HepG2 (cell line): ENCODE data around the gene SAMD4A.

Experiments used
- BCL6 ChIP-seq: IDR thresholded peaks from 2 replicates; pipeline ENCODE4 v1.6.1; 2016; ENCODE audit warnings: missing genetic modification reagents, missing compliant biosample characterization
- CEBPZ ChIP-seq: IDR thresholded peaks from 2 replicates; pipeline ENCODE4 v1.6.1; 2012; ENCODE audit warnings: low read length, improper control_type of control experiment
- EP300 ChIP-seq, 3 experiments: sonication (generic) in 1 of 3; formaldehyde crosslinking in 1 of 3; IDR thresholded peaks; 2 replicates each; pipeline versions ENCODE4 v1.5.1 to v1.6.1; 2011 to 2020; ENCODE audit warnings: low read depth in 2 of 3, low read length in 2 of 3, borderline replicate concordance in 1 of 3, improper control_type of control experiment in 1 of 3, mild to moderate bottlenecking in 1 of 3, missing genetic modification reagents in 1 of 3, moderate library complexity in 1 of 3
- KDM1A ChIP-seq: IDR thresholded peaks from 2 replicates; pipeline ENCODE4 v1.6.1; 2016; ENCODE audit warnings: missing compliant biosample characterization
- MAX ChIP-seq: IDR thresholded peaks from 2 replicates; pipeline ENCODE4 v1.6.1; 2012; ENCODE audit warnings: inconsistent platforms
- MXI1 ChIP-seq: IDR thresholded peaks from 3 replicates; pipeline ENCODE4 v1.6.1; 2012; ENCODE audit warnings: low read depth, low read length, inconsistent platforms, borderline replicate concordance
- PITX1 ChIP-seq: sonication (generic); formaldehyde crosslinking; IDR thresholded peaks from 2 replicates; pipeline ENCODE4 v1.5.1; 2020; ENCODE audit warnings: mild to moderate bottlenecking, missing genetic modification reagents
- ZNF207 ChIP-seq: fragments of 450-650 bp; IDR thresholded peaks from 2 replicates; pipeline ENCODE4 v1.6.1; 2016; ENCODE audit warnings: antibody characterized with exemption, borderline replicate concordance
- ZNF564 ChIP-seq: sonication (generic); formaldehyde crosslinking; IDR thresholded peaks from 2 replicates; pipeline ENCODE4 v1.8.1; 2023; ENCODE audit warnings: mild to moderate bottlenecking, missing genetic modification reagents
- TF ChIP-seq, protein P1 (sequence below): sonication (generic); formaldehyde crosslinking; IDR thresholded peaks from 2 replicates; pipeline ENCODE4 v1.4.0; 2020; ENCODE audit warnings: missing genetic modification reagents

DNA sequence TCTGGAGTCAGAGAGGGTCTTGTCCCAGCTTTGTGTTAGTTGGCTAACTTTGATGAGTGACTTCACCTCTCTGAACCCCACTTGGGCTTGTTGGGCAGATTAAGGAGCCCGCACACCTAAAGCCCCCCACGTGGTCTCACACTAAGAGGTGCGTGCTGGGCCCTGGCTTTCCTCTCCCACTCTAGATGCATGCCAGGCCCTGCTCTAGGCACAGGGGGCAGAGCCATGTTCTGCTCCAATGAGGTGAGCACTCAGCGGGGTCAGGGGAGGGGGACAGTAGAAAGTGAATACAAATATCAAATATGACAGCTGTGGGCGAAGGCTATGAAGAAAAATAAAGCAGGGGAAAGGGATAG, 216.7 kb downstream of the SAMD4A start:
- TF ChIP-seq MAX = no peak
- no peak for TF ChIP-seq BCL6
- no peak for TF ChIP-seq CEBPZ
- TF ChIP-seq, protein P1, sequence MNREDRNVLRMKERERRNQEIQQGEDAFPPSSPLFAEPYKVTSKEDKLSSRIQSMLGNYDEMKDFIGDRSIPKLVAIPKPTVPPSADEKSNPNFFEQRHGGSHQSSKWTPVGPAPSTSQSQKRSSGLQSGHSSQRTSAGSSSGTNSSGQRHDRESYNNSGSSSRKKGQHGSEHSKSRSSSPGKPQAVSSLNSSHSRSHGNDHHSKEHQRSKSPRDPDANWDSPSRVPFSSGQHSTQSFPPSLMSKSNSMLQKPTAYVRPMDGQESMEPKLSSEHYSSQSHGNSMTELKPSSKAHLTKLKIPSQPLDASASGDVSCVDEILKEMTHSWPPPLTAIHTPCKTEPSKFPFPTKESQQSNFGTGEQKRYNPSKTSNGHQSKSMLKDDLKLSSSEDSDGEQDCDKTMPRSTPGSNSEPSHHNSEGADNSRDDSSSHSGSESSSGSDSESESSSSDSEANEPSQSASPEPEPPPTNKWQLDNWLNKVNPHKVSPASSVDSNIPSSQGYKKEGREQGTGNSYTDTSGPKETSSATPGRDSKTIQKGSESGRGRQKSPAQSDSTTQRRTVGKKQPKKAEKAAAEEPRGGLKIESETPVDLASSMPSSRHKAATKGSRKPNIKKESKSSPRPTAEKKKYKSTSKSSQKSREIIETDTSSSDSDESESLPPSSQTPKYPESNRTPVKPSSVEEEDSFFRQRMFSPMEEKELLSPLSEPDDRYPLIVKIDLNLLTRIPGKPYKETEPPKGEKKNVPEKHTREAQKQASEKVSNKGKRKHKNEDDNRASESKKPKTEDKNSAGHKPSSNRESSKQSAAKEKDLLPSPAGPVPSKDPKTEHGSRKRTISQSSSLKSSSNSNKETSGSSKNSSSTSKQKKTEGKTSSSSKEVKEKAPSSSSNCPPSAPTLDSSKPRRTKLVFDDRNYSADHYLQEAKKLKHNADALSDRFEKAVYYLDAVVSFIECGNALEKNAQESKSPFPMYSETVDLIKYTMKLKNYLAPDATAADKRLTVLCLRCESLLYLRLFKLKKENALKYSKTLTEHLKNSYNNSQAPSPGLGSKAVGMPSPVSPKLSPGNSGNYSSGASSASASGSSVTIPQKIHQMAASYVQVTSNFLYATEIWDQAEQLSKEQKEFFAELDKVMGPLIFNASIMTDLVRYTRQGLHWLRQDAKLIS (CRISPR knock-in tag) = no peak
- no peak for TF ChIP-seq ZNF564 (CRISPR knock-in tag)
- no peak for TF ChIP-seq ZNF207
- TF ChIP-seq KDM1A (CRISPR knock-in tag) = no peak
- TF ChIP-seq PITX1 = no peak
- no peak for TF ChIP-seq EP300 (IDR thresholded peaks at IDR 0.05; ENCODE audit: low read depth in 2 of 2, low read length in 2 of 2)
- TF ChIP-seq EP300 (CRISPR knock-in tag; IDR thresholded peaks at IDR 0.05; ENCODE audit: borderline replicate concordance) = no peak
- TF ChIP-seq MXI1 = no peak
